Femur (tissue), 1 donor: ENCODE data around the gene GRIK4.

Experiments used
- DNase-seq: peaks from one replicate; pipeline ENCODE4 v3.0.0-alpha.2; 2017

Gene GRIK4

DNA sequence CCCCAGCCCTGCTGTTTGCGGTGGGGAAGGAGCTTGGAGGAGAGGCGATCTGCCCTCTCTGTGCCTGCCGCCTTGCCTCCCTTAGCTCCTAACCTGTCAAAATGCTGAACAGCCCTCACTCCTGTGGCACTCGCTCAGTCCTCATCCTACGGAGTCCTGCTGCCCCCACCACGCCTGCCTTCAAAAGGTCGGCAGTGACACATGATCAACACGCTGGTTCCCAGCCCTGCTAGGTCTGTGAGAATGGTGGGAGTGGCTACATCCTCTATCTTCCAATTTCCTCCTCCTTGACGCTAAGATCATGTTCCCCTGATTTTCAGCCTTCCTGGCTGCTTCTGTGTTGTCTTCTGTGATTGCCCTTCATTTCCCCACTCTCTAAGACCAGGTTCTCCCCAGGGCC is 392.1 kb downstream of the GRIK4 start:
- no peak for DNase-seq

DNA sequence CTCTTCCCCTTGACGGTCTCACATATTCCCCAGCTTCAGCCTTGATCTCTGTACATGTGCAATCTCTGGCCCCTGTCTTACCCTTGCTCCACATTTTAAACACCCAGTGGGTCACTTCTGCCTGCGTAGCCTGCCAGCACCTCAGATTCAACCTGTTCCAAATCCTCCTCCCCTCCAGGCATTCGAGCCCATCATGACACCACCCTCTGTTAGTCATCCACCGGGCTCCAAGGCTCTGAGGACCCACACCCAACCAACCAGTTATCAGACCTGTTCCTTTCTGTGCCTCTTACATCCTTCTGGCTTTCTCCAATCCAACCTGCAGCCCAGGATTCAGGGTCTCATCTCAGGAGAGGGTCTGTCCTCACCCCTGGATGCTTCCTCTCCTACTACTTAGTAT is 392.6 kb downstream of the GRIK4 start:
- DNase-seq = no peak

DNA sequence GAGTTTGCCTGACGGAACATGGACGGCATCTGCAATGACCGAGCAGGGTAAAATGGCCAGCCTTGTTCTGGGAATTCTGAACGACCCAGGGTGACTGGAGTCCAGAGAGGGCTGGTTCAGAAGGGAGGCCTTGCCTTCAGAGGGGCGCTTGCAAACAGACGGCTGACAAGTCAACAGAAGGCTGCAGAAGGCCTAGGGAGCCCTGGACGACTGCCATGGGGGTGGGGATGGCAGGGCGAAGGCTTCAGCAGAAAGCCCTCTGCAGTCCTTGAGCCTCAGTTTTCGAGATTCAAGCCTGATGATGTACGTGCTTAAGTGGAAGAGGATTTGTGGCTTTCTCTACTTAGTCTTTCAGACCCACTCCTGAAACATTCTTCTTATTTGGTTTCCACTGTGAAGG is 395.2 kb downstream of the GRIK4 start:
- DNase-seq = no peak

DNA sequence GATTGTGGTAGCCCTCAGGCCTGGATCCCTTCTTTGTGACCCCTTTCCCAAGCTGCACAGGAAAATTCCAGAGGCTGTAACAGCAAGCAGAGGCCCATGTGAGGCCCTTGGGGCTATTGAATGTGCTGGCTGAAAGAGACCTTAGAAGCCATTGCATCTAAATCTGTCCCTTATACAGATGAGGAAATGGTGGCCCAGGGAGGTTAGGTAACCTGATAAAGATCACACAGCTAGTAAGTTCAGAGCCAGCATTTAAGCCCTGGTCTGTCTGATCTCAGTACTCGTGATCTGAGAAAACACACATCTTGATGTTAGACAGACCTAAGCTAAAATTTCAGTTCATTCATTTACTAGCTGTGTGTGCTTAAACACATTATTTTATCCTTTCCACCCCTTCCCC is 396.4 kb downstream of the GRIK4 start:
- no peak for DNase-seq

DNA sequence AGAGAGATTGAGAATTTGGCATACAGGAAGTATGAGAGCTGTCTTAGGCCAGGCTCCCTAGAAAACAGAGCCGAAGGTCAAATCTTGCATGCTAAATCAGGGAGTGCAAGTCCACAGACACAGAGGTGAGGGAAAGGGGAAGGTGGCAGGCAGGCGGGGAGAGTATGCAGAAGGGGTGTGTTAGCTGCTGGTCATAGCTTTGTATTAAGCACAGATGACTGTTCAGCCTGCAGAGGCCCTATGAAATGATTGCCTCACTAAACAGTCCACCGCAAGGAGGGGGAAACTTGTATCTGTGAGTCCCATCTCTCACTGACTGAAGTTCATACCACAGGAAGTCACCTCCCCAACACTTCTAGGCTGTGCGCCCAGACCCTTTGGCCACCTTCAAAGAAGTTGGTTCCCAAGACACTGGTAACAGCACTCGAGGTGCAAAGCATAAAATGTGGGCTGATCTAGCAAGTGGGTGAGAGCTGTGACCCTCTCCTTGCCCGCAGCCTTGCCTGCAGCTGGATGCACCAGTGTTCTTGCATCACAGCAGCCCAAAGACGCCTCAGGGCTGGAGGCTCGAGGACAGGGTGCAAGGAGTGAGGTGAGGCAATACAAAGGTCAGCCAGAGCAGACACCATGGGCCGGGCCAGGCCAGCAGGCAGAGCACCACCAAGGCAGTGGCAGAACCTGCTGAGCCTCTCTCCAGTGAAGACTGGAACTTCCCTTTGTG is 397.1 kb downstream of the GRIK4 start:
- DNase-seq = no peak

DNA sequence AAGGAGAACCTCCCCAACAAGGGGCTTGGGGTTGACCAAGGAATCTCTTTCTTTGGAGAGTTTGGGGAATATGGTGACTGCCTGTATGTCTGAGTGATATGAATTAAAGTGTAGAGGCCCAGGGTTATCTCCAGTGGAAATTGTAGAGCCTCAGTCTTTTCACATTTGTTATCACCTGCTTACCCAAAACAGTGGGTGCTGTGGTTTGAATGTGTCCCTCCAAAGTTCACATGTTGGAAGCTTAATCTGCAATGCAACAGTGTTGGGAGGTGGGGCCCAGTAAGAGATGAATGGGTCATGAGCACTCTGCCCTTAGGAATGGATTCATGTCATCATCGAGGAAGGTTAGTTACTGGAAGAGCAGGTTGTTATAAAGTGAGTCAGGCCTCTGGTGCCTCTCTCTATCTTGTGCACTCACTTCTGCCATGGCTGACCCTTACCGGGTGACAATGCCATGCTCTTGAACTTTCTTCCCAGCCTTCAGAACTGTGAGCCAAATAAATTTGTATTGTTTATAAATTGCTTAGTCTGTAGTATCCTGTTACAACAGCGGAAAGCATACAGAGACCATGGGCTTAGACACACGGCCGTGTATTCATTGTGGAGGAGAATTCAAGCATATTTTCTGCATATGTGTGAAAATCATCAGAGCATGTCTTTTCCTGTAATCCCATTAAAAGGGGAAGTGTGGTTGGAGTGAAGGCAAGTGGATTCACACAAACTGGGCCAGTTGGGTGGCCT is 398.3 kb downstream of the GRIK4 start:
- DNase-seq = no peak

DNA sequence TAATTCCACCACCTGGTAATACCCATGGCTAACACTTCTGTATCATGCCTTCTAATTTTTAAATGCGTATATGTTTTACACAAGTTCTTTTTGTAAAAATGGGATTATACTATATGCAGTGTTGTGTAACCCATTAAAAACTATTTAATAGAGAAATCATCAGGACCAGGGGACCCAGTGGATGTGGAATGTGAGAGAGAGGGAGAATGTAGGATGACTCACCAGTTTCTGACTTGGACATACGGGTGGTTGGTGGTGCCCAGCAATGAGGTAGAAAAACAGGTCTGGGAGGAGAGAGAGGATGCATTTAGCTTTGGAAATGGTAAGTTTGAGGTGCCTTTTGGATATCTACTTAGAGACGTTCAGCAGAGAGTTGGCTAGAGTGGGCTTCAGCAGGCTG is 400.4 kb downstream of the GRIK4 start:
- no peak for DNase-seq

DNA sequence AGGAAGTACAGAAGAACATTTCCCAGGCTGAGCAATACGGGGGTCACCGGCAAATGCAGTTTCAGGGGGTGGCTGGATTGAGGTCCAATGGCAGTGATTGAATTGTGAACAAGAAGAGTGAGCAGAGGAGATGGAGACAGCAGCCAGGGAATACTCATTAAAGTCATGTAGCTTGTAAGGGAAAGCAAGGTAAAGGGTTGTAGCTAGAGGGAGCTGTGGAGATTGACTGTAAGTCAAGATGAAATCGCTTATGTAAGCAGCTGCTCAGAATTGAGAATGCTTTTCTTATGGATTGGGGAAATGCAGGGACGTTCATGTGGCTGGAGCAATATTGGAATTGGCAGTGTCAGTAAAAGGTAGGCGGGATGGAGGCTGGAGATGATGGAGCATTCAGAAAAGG is 401.0 kb downstream of the GRIK4 start:
- no peak for DNase-seq

DNA sequence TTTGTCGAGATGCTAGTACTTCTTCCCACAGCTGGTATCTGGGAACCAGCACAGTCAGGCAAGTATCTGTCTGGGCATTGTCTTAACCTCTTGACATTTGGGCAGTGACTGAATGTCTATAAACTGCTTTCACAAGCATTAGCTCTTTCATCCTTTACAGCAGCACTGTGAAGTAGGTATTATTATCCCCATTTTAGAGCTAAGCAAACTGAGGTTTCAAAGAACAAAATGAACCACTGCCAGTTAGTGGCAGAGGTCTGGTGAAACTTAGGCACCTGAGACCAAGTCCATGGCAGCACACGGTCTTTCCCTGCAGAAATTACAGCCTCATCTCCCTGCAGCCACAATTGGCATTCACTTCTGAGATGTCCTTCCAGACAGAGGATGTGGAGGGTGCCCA is 401.4 kb downstream of the GRIK4 start:
- DNase-seq = no peak

DNA sequence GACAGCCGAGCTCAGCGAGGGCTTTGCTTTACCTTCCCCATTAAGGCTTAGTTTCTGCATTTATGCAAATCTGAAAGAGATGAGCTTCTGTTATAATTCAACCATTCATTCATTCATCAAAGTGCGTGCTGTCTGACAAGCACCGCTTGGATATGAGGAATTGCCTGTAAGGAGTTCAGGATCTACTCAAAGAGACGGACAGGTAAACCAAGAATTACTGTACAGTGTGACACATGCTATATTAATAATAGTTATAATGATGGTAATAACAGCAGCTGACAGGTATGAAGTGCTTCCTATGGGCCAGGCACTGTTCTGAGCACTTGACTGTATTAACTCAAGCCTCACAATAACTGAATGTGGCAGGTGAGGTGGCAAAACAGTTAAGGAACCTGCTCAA is 402.5 kb downstream of the GRIK4 start:
- no peak for DNase-seq

DNA sequence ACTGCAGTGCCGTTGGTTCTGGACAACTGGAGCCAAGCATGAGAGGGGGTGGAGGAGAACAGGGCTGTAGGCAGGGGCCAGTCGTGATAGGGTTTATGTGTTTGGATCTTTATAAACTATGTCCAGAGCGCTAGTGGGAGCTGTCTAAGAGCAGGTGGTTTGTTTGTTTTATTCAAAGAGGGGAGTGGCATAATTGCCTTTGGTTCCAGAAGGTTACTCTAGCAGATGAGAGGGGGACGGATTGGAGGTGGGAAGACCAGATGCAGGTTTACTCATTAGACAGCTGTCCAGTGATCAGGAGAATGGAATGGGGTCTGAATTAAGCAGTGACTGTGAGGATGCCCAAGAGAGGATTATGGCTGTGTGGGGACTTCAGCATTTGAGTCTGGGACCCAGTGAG is 403.1 kb downstream of the GRIK4 start:
- no peak for DNase-seq

DNA sequence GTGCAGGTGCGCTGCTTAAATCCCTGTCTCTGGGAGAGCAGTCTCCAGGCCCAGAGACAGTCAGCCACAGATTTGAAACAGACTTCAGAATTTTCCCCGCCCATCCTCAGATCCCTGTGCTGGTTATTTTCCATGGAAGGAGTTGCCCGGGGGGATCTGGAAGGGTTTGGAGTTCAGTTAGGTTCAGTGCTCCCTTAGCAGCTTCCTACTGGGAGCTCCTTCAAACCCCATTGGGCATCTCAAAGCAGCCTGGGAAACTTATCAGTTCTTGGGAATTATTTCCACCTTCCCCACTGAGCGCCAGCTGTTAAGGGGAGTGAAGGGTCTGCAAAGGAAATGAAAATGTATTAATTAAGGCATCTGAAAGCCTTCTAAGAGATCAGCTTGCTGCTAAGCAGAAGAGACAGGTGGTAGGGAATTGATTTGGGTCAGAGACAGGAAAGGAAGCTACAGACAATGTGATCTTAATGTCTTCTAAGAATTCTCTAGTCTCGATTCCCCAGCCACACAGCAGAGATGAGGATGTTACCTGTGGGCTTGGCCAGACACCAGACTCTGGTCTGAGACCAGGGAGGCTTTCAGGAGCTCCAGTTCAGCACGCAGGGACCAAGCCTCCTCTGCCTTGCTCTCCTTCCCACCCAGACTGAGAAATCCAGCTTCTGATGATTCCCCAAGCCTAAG is 406.2 kb downstream of the GRIK4 start:
- no peak for DNase-seq

DNA sequence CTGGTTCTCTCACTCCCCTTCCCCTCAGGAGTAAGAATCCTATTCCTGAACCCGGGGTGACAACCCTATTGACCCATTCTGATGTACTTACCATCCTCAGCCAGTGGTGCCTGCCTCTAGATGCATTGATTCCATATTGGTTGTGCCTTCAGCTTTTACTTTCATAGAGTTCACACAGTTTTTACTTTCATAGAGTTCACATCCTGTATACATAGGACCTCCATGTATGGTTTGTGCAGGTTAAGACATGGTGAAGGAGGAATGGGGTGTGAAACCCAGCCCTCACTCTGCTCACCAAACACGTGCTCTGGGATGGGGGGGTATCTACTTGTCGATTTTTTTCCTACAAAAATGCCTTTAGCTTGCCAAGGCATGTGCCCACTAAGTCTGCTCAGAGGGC is 406.7 kb downstream of the GRIK4 start:
- DNase-seq = no peak

DNA sequence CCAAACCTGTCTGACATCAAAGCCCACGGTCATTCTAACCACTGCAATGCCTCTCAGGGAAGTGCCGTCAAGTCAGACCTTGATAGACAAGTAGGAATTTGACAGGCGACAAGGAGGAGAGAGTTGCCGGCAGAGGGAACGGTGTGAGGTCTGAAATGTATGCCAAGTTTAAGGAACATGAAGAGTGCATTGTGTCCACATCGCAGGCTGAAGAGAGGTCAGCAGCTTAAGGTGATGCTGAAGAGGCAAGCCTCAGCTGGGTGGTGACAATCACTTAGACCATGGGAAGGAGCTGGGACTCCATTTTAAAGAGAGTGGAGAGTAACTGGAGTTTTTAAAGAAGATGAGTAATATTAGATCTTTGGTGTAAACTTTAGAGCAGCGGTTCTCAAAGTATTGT is 407.5 kb downstream of the GRIK4 start:
- DNase-seq = no peak

DNA sequence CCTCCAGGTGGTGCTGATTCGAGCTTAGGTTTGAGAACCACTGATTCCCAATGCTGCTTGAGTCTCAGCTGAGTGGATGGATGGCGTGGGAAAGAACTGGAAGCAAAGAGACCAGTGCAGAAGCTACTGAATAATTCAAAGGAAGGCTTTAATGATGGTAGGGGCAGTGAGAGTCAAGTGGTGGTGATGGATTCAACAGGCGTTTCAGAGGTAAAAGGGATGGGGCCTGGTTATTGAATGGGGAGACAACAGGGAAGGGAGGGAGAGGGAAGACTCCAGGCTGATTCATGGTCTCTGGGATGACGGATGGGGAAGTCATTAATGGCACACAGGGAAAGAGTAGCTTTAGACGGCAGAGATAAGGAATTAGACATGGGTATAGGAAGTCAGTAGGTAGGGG is 408.0 kb downstream of the GRIK4 start:
- no peak for DNase-seq

DNA sequence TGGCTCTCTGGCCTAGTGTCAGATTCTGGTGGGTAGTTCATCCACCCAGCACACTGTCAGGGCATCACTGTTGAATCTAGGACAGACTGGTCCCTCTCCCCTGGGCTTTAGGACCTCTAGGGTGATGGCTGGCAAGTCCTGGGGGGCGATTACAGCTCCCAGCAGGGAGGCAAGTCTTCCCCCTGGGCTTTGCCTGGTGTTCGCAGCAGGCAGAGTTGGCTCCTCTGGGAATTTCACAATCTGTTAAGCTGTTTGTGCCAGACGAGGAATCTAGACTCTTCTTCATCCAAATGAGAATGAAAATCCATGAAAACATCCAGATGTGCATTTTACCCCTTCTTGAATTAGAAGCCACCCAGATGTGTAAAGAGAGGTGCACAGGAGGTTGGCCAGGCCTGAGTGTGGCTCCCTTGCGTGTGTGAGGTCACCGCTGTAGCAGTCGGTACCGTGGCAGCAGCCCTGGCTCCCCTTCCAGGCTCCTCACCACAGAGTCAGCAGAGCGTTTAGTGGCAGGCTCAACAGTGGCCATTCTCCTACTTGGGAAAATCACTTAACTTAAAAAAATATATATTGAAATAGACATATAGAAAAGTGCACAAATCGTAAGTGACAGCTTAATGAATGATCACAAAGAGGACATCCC is 412.4 kb downstream of the GRIK4 start:
- DNase-seq = no peak

DNA sequence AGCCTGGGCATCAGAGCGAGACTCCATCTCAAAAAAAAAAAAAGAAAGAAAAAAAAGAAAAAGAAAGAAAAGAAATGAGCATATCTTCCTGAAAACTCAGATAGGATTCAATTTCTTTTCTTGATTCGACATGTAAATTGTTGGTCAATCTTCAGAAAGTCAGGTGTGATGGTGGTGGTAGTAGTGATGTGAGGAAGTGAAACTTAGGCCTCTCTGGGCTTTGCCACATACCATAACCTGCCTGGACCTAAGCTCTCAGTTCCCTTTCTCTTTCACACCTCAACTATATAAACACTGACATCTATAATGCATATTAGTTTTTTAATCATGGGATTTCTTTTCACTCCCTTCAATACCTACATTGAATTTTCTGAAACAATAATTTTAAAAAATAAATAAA is 414.4 kb downstream of the GRIK4 start:
- DNase-seq = no peak

DNA sequence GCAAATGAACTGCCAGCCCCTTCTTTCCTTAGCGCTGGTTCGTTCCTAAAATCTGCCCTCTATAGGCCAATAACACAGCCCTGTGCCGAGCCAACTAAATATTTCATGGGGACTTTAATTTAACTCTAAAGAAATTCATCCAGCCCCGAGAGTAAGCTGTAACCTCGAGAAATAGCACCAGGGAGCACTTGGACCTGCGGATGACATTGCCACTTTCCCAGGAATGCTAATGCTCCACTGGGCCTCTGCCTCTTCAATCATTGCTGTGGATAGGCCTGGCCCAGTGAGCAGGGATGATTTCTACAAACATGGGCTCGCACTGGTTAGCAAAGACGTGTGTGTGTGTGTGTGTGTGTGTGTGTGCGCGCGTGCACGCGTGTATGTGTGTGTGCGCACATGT is 417.1 kb downstream of the GRIK4 start:
- no peak for DNase-seq

DNA sequence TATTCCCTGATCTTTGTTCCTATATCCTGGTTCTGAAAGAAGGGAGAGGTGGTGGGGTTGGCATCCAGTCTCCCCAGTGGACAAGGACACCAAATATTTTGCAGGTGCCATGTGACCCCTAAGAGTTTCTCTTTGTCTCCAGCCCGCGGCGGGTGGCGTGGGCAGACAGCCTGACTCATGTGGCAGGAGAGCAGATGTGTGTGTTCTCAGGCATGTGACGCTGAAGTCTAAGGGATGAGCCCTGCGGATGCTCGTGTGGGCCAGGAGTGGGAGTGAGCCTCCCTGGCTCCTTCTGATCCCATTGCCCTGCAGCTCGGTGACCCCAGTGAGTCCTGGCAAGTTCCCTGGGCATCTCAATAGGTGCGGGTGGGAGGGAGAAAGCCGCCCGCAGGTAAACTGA is 417.5 kb downstream of the GRIK4 start:
- no peak for DNase-seq

DNA sequence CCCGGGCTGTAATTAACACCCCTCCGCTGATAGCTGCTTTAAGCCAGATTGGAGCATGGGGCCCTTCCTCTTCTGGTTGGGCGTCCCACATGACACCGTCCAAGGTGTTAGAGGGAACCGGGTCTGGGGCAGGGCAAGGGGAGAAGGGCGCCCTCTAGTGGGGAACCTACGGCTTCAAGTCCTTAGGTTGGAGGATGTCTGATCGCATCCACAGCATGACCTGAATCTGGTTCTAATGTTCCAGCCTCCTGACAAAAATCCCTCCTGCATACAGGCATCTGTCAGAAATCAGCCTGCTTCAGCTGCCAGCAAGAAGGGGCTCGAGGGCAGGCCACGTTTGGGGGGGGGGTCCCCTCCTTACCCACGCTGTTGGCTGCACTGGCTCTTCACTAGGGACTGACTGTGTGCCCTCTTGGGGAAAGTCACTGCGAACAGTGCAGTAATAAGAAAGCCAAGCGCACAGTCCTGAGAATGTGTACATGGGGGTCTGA is 418.2 kb downstream of the GRIK4 start:
- peak; percentile 40 for DNase-seq

DNA sequence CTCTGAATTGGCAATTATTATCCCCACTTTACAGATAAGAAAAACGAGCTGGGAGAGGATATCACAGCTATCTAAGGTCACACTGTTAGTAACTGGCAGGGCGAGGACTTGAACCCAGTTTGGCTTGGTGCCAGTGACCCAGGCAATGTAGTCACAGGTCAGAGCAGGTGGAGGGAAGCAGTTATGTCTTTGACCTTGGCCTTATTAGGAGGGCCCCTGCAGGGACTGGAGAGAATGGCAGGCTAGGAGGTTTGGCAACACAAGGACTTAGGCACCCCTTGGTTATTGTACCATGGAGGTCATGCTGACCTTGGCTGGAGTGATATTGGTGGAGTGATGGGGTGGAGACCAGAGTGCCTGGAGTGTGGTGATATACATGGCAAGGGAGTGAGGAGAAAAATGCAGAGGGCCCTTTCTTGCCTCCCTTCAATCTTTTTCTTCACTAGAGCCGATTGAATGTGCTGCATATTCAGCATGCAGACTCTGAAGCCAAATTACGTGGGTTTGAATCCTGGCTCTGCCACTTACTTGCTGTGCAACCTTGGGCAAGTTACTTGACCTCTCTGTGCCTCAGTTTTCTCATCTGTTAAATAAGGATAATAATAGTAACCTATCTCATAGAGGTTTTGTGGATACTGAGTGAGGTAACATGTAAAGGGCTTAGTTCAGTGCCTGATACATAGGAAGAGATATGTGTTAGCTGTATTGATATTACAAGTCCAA is 419.7 kb downstream of the GRIK4 start:
- DNase-seq = no peak

DNA sequence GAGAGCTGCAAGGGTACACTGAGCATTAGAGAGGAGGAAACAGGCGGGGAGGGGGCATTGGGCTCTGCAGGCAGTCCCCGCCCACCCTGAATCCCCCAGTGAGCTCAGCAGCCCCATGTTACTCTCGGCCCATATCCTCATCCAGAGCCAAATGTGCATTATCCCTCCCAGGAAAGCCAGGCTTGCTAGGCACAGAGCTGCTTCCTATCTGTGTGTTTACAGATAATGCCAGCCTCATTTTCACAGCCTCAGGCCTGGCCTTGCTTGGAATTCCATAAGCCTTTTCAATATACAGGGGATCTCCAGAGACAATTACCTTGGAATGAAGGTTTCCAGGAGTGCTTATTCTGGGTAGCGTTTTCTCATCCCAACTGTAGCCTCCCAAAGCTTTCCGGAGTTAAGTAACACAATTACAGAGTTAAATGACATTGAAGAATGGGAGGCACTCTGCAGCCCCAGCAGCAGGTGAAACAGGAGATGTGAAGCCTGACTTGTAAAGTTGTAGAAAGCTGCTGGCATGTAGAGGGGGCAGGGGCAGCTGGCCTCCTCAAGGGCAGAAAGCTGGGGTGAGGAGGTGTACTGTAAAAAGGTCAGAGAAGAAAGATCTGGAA is 420.9 kb downstream of the GRIK4 start:
- no peak for DNase-seq
